ENCODE data around the gene POC1B. TPM values are rescaled to one million over a fixed set of nuclear protein-coding genes. Genes with fewer than 3 reads are reported as not detected.

Gene POC1B
- total and polyA plus RNA-seq, 10 donors = 10.5 to 47.3 (median 30.4) TPM

GRCh38 chr12:89546151-89546550 is 20.3 kb upstream of the POC1B start:
- no peak for DNase-seq
- Histone ChIP-seq H3K4me1 (peaks cover 0 to 30% (median 13%) of the 10 kb centered on the region in 6 donors), H3K9me3 (no peaks in the 10 kb centered on the region), H3K27ac (no peak overlapping the region), H3K4me3 (no peak overlapping the region), H3K36me3 (no peaks in the 10 kb centered on the region), H3K27me3 (replicated peaks in 1 of 7) (no peaks in the 10 kb centered on the region)
- no peak for TF ChIP-seq POLR2A (IDR thresholded peaks at IDR 0.05)
- no peak for TF ChIP-seq POLR2AphosphoS5 (IDR thresholded peaks at IDR 0.05)
- TF ChIP-seq CTCF (IDR thresholded peaks at IDR 0.05 in 8 of 11, conservative IDR thresholded peaks at IDR 0.05 in 3 of 11) = no peak
- WGBS, 5 donors = 75 to 87% (median 80%) methylated on average over 4 of the region's 4 CpGs
- intact Hi-C loops (cut with DNase I; ENCODE audit: low total_unique reads) = loop anchor here (10.0 kb wide), 1 partner anchor 1409 kb away; the partner anchor contains the start of gene CCER1

- DNase-seq = peak; percentile 75
- Histone ChIP-seq H3K36me3 (no peaks in the 10 kb centered on the region), H3K27me3 (replicated peaks in 1 of 7) (no peaks in the 10 kb centered on the region), H3K4me1 (peaks cover 0 to 30% (median 13%) of the 10 kb centered on the region in 6 donors), H3K27ac (peak overlapping the region in 2 of 8 donors; percentile 15 to 44), H3K9me3 (no peaks in the 10 kb centered on the region), H3K4me3 (no peak overlapping the region)
- intact Hi-C loops (cut with DNase I; ENCODE audit: low total_unique reads) = loop anchor here (5.0 to 10.0 kb wide), 3 partner anchors 558 to 1410 kb away; partner anchors contain the start of gene CCER1
- no peak for TF ChIP-seq CTCF (IDR thresholded peaks at IDR 0.05 in 8 of 11, conservative IDR thresholded peaks at IDR 0.05 in 3 of 11)
- peak in 1 of 3 donors; percentile 41 for TF ChIP-seq POLR2AphosphoS5 (IDR thresholded peaks at IDR 0.05)
- no peak for TF ChIP-seq POLR2A (IDR thresholded peaks at IDR 0.05)
- 28 to 43% (median 36%) methylated on average over 6 of the region's 6 CpGs for WGBS, 5 donors
These were observed 18.9 kb upstream of the POC1B start for GRCh38 chr12:89544681-89545184.

GRCh38 chr12:89544022-89544421 is 18.2 kb upstream of the POC1B start:
- 86 to 93% (median 90%) methylated on average over 1 of the region's 1 CpG for WGBS, 5 donors
- Histone ChIP-seq H3K9me3 (no peaks in the 10 kb centered on the region), H3K36me3 (no peaks in the 10 kb centered on the region), H3K4me1 (peaks cover 0 to 30% (median 13%) of the 10 kb centered on the region in 6 donors), H3K4me3 (no peak overlapping the region), H3K27ac (no peak overlapping the region), H3K27me3 (replicated peaks in 1 of 7) (no peaks in the 10 kb centered on the region)
- no peak for TF ChIP-seq POLR2AphosphoS5 (IDR thresholded peaks at IDR 0.05)
- no peak for TF ChIP-seq POLR2A (IDR thresholded peaks at IDR 0.05)
- no peak for TF ChIP-seq CTCF (IDR thresholded peaks at IDR 0.05 in 8 of 11, conservative IDR thresholded peaks at IDR 0.05 in 3 of 11)
- DNase-seq = no peak
- intact Hi-C loops (cut with DNase I; ENCODE audit: low total_unique reads) = loop anchor here (5.0 to 10.0 kb wide), 3 partner anchors 558 to 1411 kb away; partner anchors contain the start of gene CCER1

- peak; percentile 76 to 91 (median 87) for TF ChIP-seq CTCF (IDR thresholded peaks at IDR 0.05 in 8 of 11, conservative IDR thresholded peaks at IDR 0.05 in 3 of 11)
- TF ChIP-seq POLR2A (IDR thresholded peaks at IDR 0.05) = no peak
- no peak for TF ChIP-seq POLR2AphosphoS5 (IDR thresholded peaks at IDR 0.05)
- no peaks in the 10 kb centered on the region for H3K9me3 ChIP-seq
- 16 to 18% (median 17%) methylated on average over 6 of the region's 6 CpGs for WGBS, 5 donors
- H3K27me3 ChIP-seq (replicated peaks in 1 of 7) = no peaks in the 10 kb centered on the region
- H3K36me3 ChIP-seq = no peaks in the 10 kb centered on the region
- no peak overlapping the region for H3K27ac ChIP-seq
- no peak for DNase-seq
- H3K4me3 ChIP-seq = no peak overlapping the region
- intact Hi-C loops (cut with DNase I; ENCODE audit: low total_unique reads) = loop anchor here (5.0 to 10.0 kb wide), 3 partner anchors 559 to 1412 kb away; partner anchors contain the start of gene CCER1
- H3K4me1 ChIP-seq = peaks cover 0 to 30% (median 13%) of the 10 kb centered on the region in 6 donors
These were observed 17.2 kb upstream of the POC1B start for GRCh38 chr12:89542912-89543592.
